Mucosa of rectum (tissue), 2 donors: ENCODE data around the gene SCARB1.

ENCODE experiments used
- H3K27ac ChIP-seq, 2 donors: one replicate each; pipeline ENCODE4 v1.7.0; 2013; ENCODE audit warnings: inconsistent platforms in 2 of 2, low read depth in 2 of 2, low read length in 2 of 2
- H3K27me3 ChIP-seq, 2 donors: one replicate each; pipeline ENCODE4 v1.7.0; 2013; ENCODE audit warnings: low read length in 2 of 2; ENCODE audit not compliant: control insufficient read depth in 2 of 2, insufficient read depth in 2 of 2
- H3K36me3 ChIP-seq, 2 donors: one replicate each; pipeline ENCODE4 v1.7.0; 2013; ENCODE audit warnings: low read length in 2 of 2; ENCODE audit not compliant: control insufficient read depth in 2 of 2, insufficient read depth in 2 of 2
- H3K4me1 ChIP-seq, 2 donors: one replicate each; pipeline ENCODE4 v1.7.0; 2013; ENCODE audit warnings: low read length in 2 of 2, mild to moderate bottlenecking in 1 of 2; ENCODE audit not compliant: control insufficient read depth in 2 of 2, insufficient read depth in 2 of 2
- H3K4me3 ChIP-seq, 2 donors: one replicate each; pipeline ENCODE4 v1.7.0; 2013; ENCODE audit warnings: low read length in 2 of 2
- H3K9ac ChIP-seq, 2 donors: one replicate each; pipeline ENCODE4 v1.7.0; 2013; ENCODE audit warnings: low read length in 2 of 2, low read depth in 1 of 2, mild to moderate bottlenecking in 1 of 2
- H3K9me3 ChIP-seq, 2 donors: one replicate each; pipeline ENCODE4 v1.7.0; 2013; ENCODE audit warnings: low read length in 2 of 2; ENCODE audit not compliant: control insufficient read depth in 2 of 2
- donor health status: healthy.
- donor health status: Normal muscosa, but diverticular disease.

SCARB1 gene

GRCh38 chr12:124864326-124864752, 675 bp upstream of the SCARB1 start:
- Histone ChIP-seq H3K9me3 (no peaks in the 10 kb centered on the region), H3K4me3 (peak overlapping the region; percentile 64 to 71), H3K36me3 (peaks cover 0 to 4% of the 10 kb centered on the region in 2 donors), H3K27ac (peak overlapping the region; percentile 58 to 64), H3K27me3 (no peaks in the 10 kb centered on the region), H3K9ac (peak overlapping the region; percentile 52 to 67), H3K4me1 (peaks cover 7 to 15% of the 10 kb centered on the region in 2 donors)

DNA sequence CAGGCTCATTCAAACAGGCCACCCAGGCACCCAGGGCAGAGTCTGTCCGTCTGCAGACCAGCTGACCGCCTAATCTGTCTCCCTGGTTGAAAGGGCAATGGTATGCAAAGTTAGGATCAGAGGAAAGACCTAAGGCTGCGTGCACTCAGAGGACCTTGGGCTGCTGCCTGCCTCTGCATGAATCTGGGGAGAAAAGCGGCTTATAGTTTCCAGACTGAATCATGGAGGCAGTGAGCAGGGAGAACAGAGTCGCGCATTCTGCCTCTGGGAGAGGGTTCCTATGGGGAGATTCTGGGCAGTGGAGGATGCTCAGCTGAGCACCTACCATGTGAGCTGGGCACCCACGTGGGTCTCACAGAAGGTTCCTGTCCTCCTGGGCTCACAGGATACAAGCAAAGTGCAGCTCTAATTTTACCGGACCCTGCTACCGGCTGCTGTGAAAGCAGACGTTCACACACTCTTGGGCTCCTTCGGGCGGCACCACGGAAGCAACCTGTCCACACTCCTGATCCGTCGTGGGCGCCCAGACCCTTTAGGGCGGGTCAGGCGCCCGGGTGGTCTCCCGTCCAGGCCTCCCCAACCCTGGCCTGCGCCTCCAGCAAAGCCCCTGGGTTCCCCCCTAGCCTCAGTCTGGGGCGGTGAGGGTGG, 772 bp downstream of the SCARB1 start:
- peak overlapping the region in 1 of 2 donors; percentile 61 for H3K27ac ChIP-seq
- peak overlapping the region; percentile 68 to 76 for H3K9ac ChIP-seq
- no peaks in the 10 kb centered on the region for H3K9me3 ChIP-seq
- H3K4me1 ChIP-seq: peaks cover 7 to 15% of the 10 kb centered on the region in 2 donors
- H3K36me3 ChIP-seq: peaks cover 0 to 4% of the 10 kb centered on the region in 2 donors
- H3K4me3 ChIP-seq: peak overlapping the region; percentile 76 to 81
- no peaks in the 10 kb centered on the region for H3K27me3 ChIP-seq

- Histone ChIP-seq H3K36me3 (peaks cover 0 to 4% of the 10 kb centered on the region in 2 donors), H3K9ac (no peak overlapping the region), H3K4me1 (peaks cover 5 to 15% of the 10 kb centered on the region in 2 donors), H3K27ac (no peak overlapping the region), H3K27me3 (no peaks in the 10 kb centered on the region), H3K9me3 (no peaks in the 10 kb centered on the region), H3K4me3 (peak overlapping the region in 1 of 2 donors; percentile 76)
These were observed 1.6 kb downstream of the SCARB1 start for GRCh38 chr12:124861898-124862676.

DNA sequence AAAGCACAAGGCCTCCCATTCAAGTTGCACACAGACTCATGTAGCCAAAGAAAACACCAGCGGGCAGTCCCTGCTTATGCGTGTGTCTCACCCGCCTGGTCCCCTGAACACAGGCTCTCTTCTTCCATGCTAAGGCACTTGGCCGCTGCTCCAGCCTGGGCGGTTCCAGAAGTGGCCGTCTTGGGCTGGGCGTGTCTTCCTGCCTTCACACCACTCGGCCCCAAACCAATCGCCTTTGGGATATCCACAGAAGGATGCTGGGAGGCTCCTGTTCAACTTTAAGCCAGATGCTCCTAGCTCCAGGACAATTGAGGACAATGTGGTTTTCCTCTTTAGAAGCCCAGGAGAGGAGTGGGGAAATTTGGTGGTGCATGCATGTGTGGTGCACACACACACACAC, 2.2 kb downstream of the SCARB1 start:
- Histone ChIP-seq H3K9me3 (no peaks in the 10 kb centered on the region), H3K4me3 (no peak overlapping the region), H3K27me3 (no peaks in the 10 kb centered on the region), H3K4me1 (peaks cover 5 to 15% of the 10 kb centered on the region in 2 donors), H3K9ac (no peak overlapping the region), H3K27ac (no peak overlapping the region), H3K36me3 (peaks cover 0 to 4% of the 10 kb centered on the region in 2 donors)

DNA sequence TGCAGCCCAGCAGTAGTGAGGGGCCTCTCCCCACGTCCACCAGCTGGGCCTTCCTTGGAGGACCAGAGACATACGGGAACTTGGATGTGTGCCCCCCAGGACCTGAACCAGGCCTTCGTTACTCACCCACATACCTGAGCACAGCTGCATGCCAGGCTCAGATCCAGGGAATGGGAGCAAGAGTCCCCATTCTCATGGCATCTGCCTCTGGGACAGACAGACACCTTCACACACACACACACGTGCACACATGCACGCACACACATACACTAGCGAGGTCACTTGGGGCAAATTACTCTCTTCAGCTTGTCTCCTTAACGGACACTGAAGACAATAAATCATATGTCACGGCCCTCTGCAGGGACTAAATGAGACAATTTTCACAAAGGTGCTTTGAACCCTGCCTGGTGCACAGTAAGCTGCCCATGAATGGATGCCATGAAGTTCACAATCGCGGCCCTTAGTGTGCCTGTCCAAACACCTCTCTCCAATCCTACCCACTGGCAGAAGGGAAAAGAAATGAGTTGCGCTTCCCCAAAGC, 5.7 kb downstream of the SCARB1 start:
- no peaks in the 10 kb centered on the region for H3K27me3 ChIP-seq
- H3K9ac ChIP-seq: no peak overlapping the region
- H3K4me3 ChIP-seq: no peak overlapping the region
- peaks cover 3 to 10% of the 10 kb centered on the region in 2 donors for H3K4me1 ChIP-seq
- no peaks in the 10 kb centered on the region for H3K9me3 ChIP-seq
- peaks cover 0 to 4% of the 10 kb centered on the region in 2 donors for H3K36me3 ChIP-seq
- H3K27ac ChIP-seq: no peak overlapping the region

DNA sequence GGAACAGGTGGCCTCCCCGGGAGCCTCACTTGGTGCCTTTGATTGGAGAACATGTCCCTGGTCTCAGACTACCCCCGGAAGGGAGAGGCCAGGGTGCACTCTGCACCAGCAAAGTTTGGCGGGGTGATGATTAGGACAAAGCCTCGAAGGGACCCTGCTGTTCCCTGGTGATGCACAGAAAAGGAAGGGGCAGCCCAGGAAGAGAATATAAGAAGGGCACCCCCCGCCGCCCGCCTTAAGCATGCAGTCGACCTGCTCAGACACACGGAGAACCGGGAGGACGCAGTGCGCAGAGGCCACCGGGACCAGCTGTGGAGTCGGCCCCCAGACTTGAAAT, 6.9 kb downstream of the SCARB1 start:
- Histone ChIP-seq H3K27me3 (no peaks in the 10 kb centered on the region), H3K36me3 (peaks cover 0 to 4% of the 10 kb centered on the region in 2 donors), H3K9me3 (no peaks in the 10 kb centered on the region), H3K9ac (no peak overlapping the region), H3K4me1 (peaks cover 7 to 10% of the 10 kb centered on the region in 2 donors), H3K27ac (no peak overlapping the region), H3K4me3 (no peak overlapping the region)

GRCh38 chr12:124856132-124856841, 7.4 kb downstream of the SCARB1 start:
- H3K27ac ChIP-seq: no peak overlapping the region
- H3K4me3 ChIP-seq: no peak overlapping the region
- no peaks in the 10 kb centered on the region for H3K9me3 ChIP-seq
- peaks cover 7 to 10% of the 10 kb centered on the region in 2 donors for H3K4me1 ChIP-seq
- no peak overlapping the region for H3K9ac ChIP-seq
- no peaks in the 10 kb centered on the region for H3K27me3 ChIP-seq
- peaks cover 0 to 4% of the 10 kb centered on the region in 2 donors for H3K36me3 ChIP-seq

- H3K9me3 ChIP-seq: no peaks in the 10 kb centered on the region
- no peak overlapping the region for H3K27ac ChIP-seq
These were observed 8.2 kb downstream of the SCARB1 start for GRCh38 chr12:124855275-124855957.

DNA sequence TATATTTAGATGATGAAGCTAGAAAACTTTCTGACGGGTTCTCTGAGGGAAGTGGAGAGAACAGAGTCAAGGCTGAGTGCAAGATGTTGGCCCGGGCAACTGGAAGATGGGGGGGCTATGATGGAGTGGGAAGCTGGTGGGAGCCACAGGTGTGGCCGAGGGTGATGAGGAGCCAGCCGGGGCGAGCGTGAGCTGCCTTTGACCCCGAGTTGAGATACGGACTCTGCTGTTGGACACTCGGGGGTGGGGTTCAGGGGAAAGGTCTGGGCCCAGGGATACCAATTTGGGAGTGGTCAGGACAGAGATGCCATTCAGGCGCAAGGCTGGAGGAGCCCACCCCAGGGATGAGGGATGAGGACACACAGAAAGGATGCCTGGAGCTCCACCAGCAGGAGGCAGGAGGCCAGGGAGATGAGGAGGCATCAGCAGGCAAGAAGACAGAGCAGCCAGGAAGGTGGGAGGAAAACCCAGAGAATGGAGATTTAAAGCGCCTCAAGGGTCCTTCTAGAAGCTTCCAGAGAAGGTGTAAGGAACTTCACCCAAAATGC, 9.0 kb downstream of the SCARB1 start:
- H3K9ac ChIP-seq: no peak overlapping the region
- H3K4me3 ChIP-seq: no peak overlapping the region

More at GRCh38 chr12:124855275-124855957, 8.2 kb downstream of the SCARB1 start:
- no peak overlapping the region for H3K9ac ChIP-seq
- peaks cover 0 to 4% of the 10 kb centered on the region in 2 donors for H3K36me3 ChIP-seq
- no peaks in the 10 kb centered on the region for H3K27me3 ChIP-seq
- peaks cover 7 to 10% of the 10 kb centered on the region in 2 donors for H3K4me1 ChIP-seq
- no peak overlapping the region for H3K4me3 ChIP-seq

More for the DNA sequence above, 9.0 kb downstream of the SCARB1 start:
- Histone ChIP-seq H3K27me3 (no peaks in the 10 kb centered on the region), H3K27ac (no peak overlapping the region), H3K4me1 (peaks cover 7 to 10% of the 10 kb centered on the region in 2 donors), H3K9me3 (no peaks in the 10 kb centered on the region), H3K36me3 (no peaks in the 10 kb centered on the region)
